ENCODE measurements around the gene GINS1. TPM values are rescaled to one million over a fixed set of nuclear protein-coding genes. Genes with fewer than 3 reads are reported as not detected.
A peak's percentile ranks its signal among the peaks of the same experiment; 100 is the strongest.

Gene GINS1
- total RNA-seq, 1 experiment from 2014 or later: 74.3 TPM

- H3K27ac ChIP-seq (ENCODE audit: insufficient read length, low read depth, low read length): no peak overlapping the region
- no peak overlapping the region for H3T11ph ChIP-seq (ENCODE audit: low read length)
- H3K9ac ChIP-seq (ENCODE audit: extremely low read depth, insufficient read length, low read length): no peak overlapping the region
- Mint-ChIP-seq H3K27ac (0 out of 7 replicates have a peak overlapping the region, but pooled peaks of 1 of the 3 experiments have one; percentile 61), H3K4me1 (peaks cover 3 to 11% of the 10 kb centered on the region in 2 experiments; a peak in 3 of 4 replicates), H3K27me3 (ENCODE audit: low read depth) (no peaks in the 10 kb centered on the region), H3K4me3 (no peak overlapping the region), H3K36me3 (ENCODE audit: insufficient read depth in 1 of 3, low read depth in 3 of 3) (peaks cover 61 to 84% (median 84%) of the 10 kb centered on the region in 3 experiments), H3K9me3 (no peaks in the 10 kb centered on the region; a peak in 1 of 5 replicates)
- H2BK120ac ChIP-seq (ENCODE audit: low read depth, low read length, poor library complexity, severe bottlenecking): no peak overlapping the region
- no peak overlapping the region for H3K56ac ChIP-seq (ENCODE audit: insufficient read length, low read depth, low read length)
- no peaks in the 10 kb centered on the region for H3K27me3 ChIP-seq (ENCODE audit: insufficient read depth, low read length)
- H3K23ac ChIP-seq (ENCODE audit: insufficient read length, low read depth, low read length): no peak overlapping the region
- H3K18ac ChIP-seq (ENCODE audit: insufficient read length, low read depth, low read length): no peak overlapping the region
- H3K79me1 ChIP-seq (ENCODE audit: insufficient read depth, low read depth, low read length, poor library complexity, severe bottlenecking): no peaks in the 10 kb centered on the region
- no peaks in the 10 kb centered on the region for H3K79me2 ChIP-seq (ENCODE audit: insufficient read depth, low read length)
- WGBS (ENCODE audit: extremely low coverage, insufficient read length, low lambda C conversion rate): no CpG with 5 or more reads among the region's 9 CpGs
- no peak overlapping the region for H4K8ac ChIP-seq (replicated peaks; ENCODE audit: insufficient read length, low read depth, low read length)
- no peak overlapping the region for H3K4me2 ChIP-seq (ENCODE audit: insufficient read depth, insufficient read length, low read length)
- H2BK20ac ChIP-seq (ENCODE audit: low read depth, low read length, poor library complexity, severe bottlenecking): no peak overlapping the region
- TF ChIP-seq CTCF (conservative IDR thresholded peaks at IDR 0.05): no peak
- H2AFZ ChIP-seq (ENCODE audit: low read length): no peak overlapping the region
- no peak for DNase-seq
- no peaks in the 10 kb centered on the region for H3K9me3 ChIP-seq (ENCODE audit: control insufficient read depth, low read depth, low read length)
- H3K4me1 ChIP-seq (ENCODE audit: insufficient read depth, low read length): no peaks in the 10 kb centered on the region
- H4K5ac ChIP-seq (ENCODE audit: insufficient read length, low read depth, low read length): no peak overlapping the region
- H4K91ac ChIP-seq (ENCODE audit: insufficient read length, low read depth, low read length): no peak overlapping the region
- H3K14ac ChIP-seq (ENCODE audit: insufficient read depth, low read length): no peak overlapping the region
- H2BK15ac ChIP-seq (ENCODE audit: low read depth, low read length): no peak overlapping the region
- H2BK5ac ChIP-seq (ENCODE audit: insufficient read length, low read length): no peak overlapping the region
- no peaks in the 10 kb centered on the region for H3K23me2 ChIP-seq (ENCODE audit: insufficient read length, low read depth, low read length, poor library complexity, severe bottlenecking)
- no peak overlapping the region for H2BK12ac ChIP-seq (ENCODE audit: insufficient read length, low read depth, low read length)
- no peak overlapping the region for H2AK5ac ChIP-seq (ENCODE audit: insufficient read length, low read length)
- no peak overlapping the region for H3K4ac ChIP-seq (ENCODE audit: low read depth, low read length)
- H4K20me1 ChIP-seq (ENCODE audit: control insufficient read depth, insufficient read depth, insufficient read length): no peaks in the 10 kb centered on the region
Observed at GRCh38 chr20:25461281-25461650, 53.8 kb downstream of the GINS1 start.
